ENCODE data around the gene TAC3.

GRCh38 chr12:57010627-57011247 is 5.6 kb downstream of the TAC3 start:
- TF ChIP-seq BACH2 (CRISPR knock-in tag; IDR thresholded peaks at IDR 0.05; ENCODE audit: borderline replicate concordance) (no peak), ZNF565 (CRISPR knock-in tag; conservative IDR thresholded peaks at IDR 0.05; ENCODE audit: low read depth) (no peak), TCF4 (CRISPR knock-in tag; IDR thresholded peaks at IDR 0.05; ENCODE audit: borderline replicate concordance) (no peak), ESRRG (CRISPR knock-in tag; IDR thresholded peaks at IDR 0.05) (no peak)

Measured in SK-N-SH treated with all-trans-retinoic acid at 6 μM for 48 hours (cell line).